Activated B cell treated with CpG ODN at 0.5 μM for 24 hours (primary cell): ENCODE measurements around the gene TRAP1. TPM values are rescaled to one million over a fixed set of nuclear protein-coding genes. Genes with fewer than 3 reads are reported as not detected.

Experiments
- ATAC-seq: fragments of 200-7000 bp; cut with Tn5 transposase; one replicate; pipeline ENCODE4 v1.10.0; 2021; ENCODE audit warnings: low read depth, mild to moderate bottlenecking, moderate library complexity
- CTCF ChIA-PET: fragments of 350-600 bp; sonication (Branson Sonifier 250); formaldehyde crosslinking; loops from one replicate; lab custom pipeline; 2021; ENCODE audit warnings: antibody characterized with exemption; lab: Charles Lee
- POLR2A ChIA-PET: fragments of 350-600 bp; sonication (Branson Sonifier 250); formaldehyde crosslinking; loops from one replicate; lab custom pipeline; 2021; ENCODE audit warnings: antibody characterized with exemption; lab: Charles Lee
- DNase-seq: peaks from one replicate; pipeline ENCODE4 v3.0.0; 2022
- H3K27ac Mint-ChIP-seq: one replicate; pipeline ENCODE4 v1.8.0; 2020; ENCODE audit warnings: mixed read lengths
- H3K27me3 Mint-ChIP-seq: one replicate; pipeline ENCODE4 v1.8.0; 2021; ENCODE audit warnings: mixed read lengths
- H3K36me3 Mint-ChIP-seq: one replicate; pipeline ENCODE4 v1.8.0; 2021; ENCODE audit warnings: low read depth, mixed read lengths
- H3K4me1 Mint-ChIP-seq: one replicate; pipeline ENCODE4 v1.8.0; 2021; ENCODE audit warnings: mixed read lengths
- H3K4me3 Mint-ChIP-seq: one replicate; pipeline ENCODE4 v1.8.0; 2020; ENCODE audit warnings: mild to moderate bottlenecking, mixed read lengths
- H3K9me3 Mint-ChIP-seq: one replicate; pipeline ENCODE4 v1.8.0; 2020; ENCODE audit warnings: mixed read lengths
- intact Hi-C: fragments of 100-400 bp; cut with micrococcal nuclease; formaldehyde crosslinking; loops from one replicate; pipeline ENCODE4 v1.15.1; 2024
- total RNA-seq: library from RNA; stranded (reverse); gene quantifications from 2 replicates; pipeline ENCODE4 v1.2.3, GENCODE V29; 2022
- TF ChIP-seq, protein P1 (sequence below): fragments of 200-600 bp; IDR thresholded peaks from one replicate; pipeline ENCODE4 v1.8.0; 2022; ENCODE audit warnings: antibody characterized with exemption, mild to moderate bottlenecking

Gene TRAP1
- total RNA-seq, 1 donor from 2014 or later: 82.2 TPM

DNA sequence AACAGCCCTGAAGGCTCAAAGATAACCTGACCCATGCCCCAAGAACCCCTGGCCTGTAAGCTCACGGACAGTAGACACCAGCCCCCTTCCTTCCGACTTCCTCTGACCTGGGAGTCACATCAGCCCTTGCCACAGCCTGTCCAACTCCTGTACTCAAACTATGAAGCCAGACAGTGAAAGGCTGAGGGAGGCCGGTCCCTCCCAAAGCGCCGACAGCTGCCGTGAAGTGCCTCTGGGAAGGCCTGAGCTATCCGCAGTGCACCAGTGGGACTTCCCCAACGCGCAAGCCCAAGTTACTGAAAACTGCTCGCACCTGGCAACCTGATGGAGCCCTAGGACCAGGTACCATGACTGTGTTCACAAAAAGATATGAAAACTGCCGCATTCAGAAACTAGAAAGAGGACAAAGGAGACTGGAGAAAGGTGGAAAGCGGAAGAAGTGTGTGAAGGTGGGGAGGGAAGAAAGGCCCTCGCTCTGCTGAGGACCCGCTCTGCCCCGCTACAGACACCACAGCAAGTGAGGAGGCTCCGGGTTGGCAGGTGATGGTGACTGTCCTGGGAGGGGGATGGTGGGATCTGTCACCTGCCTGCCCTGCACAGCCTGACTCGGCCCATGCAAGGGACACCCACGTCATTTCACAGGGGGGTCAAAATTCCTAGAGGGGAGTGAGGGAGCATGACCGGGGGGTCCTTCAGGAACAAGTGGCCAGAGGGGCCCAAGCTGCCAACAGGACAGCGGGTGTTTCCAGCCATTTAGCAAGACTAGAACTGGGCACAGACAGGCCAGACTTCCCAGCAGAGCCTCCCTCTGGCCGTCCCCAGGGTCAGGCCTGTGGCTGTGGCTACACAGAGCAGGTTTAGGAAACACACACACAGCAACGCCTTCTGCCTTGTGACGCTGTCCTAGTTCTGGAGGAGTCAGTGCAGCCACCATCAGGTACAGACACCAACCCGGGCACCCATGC, 13.1 kb upstream of the TRAP1 start:
- CTCF ChIA-PET: no interaction called here

DNA sequence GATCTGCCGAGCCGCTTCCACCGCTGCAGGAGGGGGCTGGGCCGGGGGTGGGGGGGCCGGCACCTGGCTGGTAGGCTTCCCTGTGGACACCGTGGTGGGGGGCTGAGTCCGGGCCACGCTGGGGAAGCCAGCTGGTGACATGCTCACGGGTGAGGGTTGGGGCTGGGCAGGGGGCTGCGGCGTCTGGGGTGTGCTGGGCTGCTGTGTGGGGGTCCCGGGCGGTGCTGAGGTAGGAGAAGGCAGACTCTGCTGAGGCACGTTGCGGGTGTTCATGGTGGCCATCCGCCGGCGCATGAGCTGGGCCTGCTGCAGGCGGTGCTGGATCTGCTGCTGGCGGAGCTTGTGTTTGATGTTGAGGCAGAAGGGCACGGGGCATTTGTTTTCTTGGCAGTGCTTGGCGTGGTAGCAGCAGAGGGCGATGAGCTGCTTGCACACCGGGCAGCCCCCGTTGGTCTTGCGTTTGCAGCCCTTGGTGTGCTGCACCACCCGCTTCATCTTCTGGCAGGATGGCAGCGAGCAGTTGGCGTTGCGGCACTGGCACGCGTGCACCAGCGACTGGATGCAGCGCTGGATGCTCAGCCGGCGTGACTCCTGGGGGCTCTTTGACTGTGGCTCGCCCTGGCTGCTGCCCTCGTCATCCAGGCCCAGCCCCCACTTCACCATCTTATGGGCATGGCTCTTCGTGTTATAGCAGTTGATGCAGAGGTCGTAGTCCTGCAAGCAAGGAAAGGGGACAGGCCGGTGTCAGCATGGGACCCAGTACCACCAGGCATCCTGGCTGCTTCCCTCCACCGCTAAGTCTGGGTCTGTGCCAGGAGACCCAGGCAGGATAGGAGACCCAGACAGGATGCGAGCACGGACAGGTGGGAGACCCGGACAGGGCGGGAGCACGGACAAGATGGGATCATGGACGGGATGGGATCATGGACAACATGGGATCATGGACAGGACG, 12.1 kb upstream of the TRAP1 start:
- ChIA-PET POLR2A (no interaction called here), CTCF (no interaction called here)
- no peaks in the 10 kb centered on the region for H3K4me1 Mint-ChIP-seq
- H3K36me3 Mint-ChIP-seq: peaks cover 72% of the 10 kb centered on the region
- H3K9me3 Mint-ChIP-seq: no peaks in the 10 kb centered on the region
- DNase-seq (no peak), ATAC-seq (no peak)
- no peak overlapping the region for H3K4me3 Mint-ChIP-seq
- no peak overlapping the region for H3K27ac Mint-ChIP-seq
- TF ChIP-seq, protein P1, sequence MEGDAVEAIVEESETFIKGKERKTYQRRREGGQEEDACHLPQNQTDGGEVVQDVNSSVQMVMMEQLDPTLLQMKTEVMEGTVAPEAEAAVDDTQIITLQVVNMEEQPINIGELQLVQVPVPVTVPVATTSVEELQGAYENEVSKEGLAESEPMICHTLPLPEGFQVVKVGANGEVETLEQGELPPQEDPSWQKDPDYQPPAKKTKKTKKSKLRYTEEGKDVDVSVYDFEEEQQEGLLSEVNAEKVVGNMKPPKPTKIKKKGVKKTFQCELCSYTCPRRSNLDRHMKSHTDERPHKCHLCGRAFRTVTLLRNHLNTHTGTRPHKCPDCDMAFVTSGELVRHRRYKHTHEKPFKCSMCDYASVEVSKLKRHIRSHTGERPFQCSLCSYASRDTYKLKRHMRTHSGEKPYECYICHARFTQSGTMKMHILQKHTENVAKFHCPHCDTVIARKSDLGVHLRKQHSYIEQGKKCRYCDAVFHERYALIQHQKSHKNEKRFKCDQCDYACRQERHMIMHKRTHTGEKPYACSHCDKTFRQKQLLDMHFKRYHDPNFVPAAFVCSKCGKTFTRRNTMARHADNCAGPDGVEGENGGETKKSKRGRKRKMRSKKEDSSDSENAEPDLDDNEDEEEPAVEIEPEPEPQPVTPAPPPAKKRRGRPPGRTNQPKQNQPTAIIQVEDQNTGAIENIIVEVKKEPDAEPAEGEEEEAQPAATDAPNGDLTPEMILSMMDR: no peak
- H3K27me3 Mint-ChIP-seq: no peaks in the 10 kb centered on the region
- intact Hi-C loops: no loop called here

More for the DNA sequence above, 13.1 kb upstream of the TRAP1 start:
- DNase-seq (no peak), ATAC-seq (no peak)
- intact Hi-C loops: no loop called here
- Mint-ChIP-seq H3K4me3 (no peak overlapping the region), H3K27me3 (no peaks in the 10 kb centered on the region), H3K4me1 (no peaks in the 10 kb centered on the region), H3K9me3 (no peaks in the 10 kb centered on the region), H3K27ac (no peak overlapping the region), H3K36me3 (peaks cover 82% of the 10 kb centered on the region)
- TF ChIP-seq, protein P1: no peak
- POLR2A ChIA-PET: no interaction called here

DNA sequence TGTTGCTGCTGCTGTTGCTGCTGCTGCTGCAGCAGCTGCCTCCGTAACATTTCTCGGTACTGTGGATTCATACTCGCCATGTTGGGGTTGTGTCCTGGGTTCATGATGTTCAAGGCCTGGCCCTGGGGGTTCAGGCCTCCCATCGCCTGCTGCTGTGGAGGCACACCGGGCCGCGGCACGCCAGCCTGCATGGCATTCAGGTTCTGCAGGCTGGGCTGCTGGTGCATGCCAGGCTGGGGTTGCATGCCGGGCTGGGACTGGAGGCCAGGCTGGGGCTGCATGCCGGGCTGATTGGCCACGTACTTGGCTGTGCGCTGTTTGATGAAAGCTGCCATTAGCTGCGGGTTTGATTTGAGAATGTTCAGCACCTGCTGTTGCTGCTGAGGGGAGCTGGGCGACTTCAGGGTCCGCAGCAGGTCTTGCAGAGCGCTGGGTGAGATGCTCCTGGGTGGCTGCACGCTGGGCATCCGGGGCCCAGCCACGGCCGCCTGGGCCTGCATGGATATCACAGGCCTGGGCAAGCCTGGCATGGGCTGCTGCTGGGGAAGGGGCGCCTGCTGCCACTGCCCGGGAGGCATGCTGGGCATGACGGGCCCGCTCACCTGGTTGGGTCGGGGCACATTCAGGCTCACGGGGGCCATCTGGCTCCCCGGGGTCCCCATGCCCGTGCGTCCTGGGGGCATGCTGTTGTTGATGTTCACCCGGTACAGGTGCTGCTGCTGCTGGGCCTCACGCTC, 11.3 kb upstream of the TRAP1 start:
- Mint-ChIP-seq H3K4me1 (no peaks in the 10 kb centered on the region), H3K27ac (no peak overlapping the region), H3K4me3 (no peak overlapping the region), H3K36me3 (peaks cover 66% of the 10 kb centered on the region), H3K27me3 (no peaks in the 10 kb centered on the region), H3K9me3 (no peaks in the 10 kb centered on the region)
- DNase-seq: no peak
- intact Hi-C loops: no loop called here
- ATAC-seq: no peak
- ChIA-PET POLR2A (no interaction called here), CTCF (no interaction called here)
- TF ChIP-seq, protein P1: no peak

DNA sequence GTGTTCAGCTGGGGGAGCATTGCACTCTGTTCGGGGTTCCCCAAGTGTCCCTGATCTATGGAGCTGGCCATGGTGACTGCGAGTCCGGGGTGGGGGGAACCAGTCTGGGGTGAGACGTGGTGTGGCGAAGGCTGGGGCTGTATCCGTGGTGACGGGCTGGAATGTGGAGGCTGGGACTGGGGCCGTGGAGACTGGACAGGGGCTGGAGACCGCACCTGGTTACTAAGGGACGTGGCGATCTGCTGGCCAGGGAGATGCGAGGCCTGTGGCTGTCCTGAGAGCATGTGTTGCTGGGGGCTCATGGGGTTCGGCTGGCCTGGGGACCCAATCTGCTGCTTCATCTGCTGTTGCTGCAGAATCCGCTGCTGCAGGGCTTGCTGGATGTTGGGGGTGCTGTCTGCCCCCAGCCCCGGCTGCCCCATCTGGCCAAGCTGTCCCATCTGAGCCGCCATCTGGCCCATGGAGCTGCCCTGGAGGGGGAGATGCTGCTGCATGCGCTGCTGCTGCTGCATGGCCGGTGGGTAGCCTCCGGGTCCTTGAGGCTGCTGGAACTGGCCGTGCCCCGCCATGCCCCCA, 10.6 kb upstream of the TRAP1 start:
- H3K36me3 Mint-ChIP-seq: peaks cover 59% of the 10 kb centered on the region
- H3K27me3 Mint-ChIP-seq: no peaks in the 10 kb centered on the region
- no peak overlapping the region for H3K27ac Mint-ChIP-seq
- POLR2A ChIA-PET: interaction anchor here (0.9 kb wide), 1 partner anchor 9 kb away, joined by 3 read pairs; no protein-coding TSS in a partner anchor
- TF ChIP-seq, protein P1: no peak
- intact Hi-C loops: no loop called here
- no peaks in the 10 kb centered on the region for H3K9me3 Mint-ChIP-seq
- CTCF ChIA-PET: no interaction called here
- ATAC-seq (no peak), DNase-seq (no peak)
- no peak overlapping the region for H3K4me3 Mint-ChIP-seq
- no peaks in the 10 kb centered on the region for H3K4me1 Mint-ChIP-seq
